PC-3 (cell line): ENCODE data around the gene KLHL14. TPM values are rescaled to one million over a fixed set of nuclear protein-coding genes. Genes with fewer than 3 reads are reported as not detected.

Source experiments
- ATAC-seq: fragments of 200-7000 bp; cut with Tn5 transposase; 2 replicates; pipeline ENCODE4 v1.9.1; 2020; ENCODE audit warnings: mild to moderate bottlenecking, moderate library complexity
- BruUV-seq: library from RNA; stranded (reverse); fragments of 400-500 nt; replicated peaks from 2 replicates; lab custom pipeline; 2021; lab: Mats Ljungman, UMichigan
- CTCF ChIA-PET: fragments of 300-600 bp; sonication (Branson Sonifier 250); formaldehyde crosslinking; loops from one replicate; lab custom pipeline; 2022; ENCODE audit warnings: antibody characterized with exemption; lab: Charles Lee
- POLR2A ChIA-PET: fragments of 300-600 bp; sonication (Branson Sonifier 250); formaldehyde crosslinking; loops from one replicate; lab custom pipeline; 2022; ENCODE audit warnings: antibody characterized with exemption; ENCODE audit not compliant: unreplicated experiment; lab: Charles Lee
- DNase-seq: peaks from one replicate; pipeline ENCODE4 v3.0.0-alpha.2; 2015
- H2AFZ ChIP-seq: fragments of 300-600 bp; sonication (generic); 2 replicates; pipeline ENCODE4 v1.6.0; 2016; ENCODE audit warnings: antibody characterized with exemption, low read length
- H3F3A ChIP-seq: fragments of 300-600 bp; sonication (generic); one replicate; pipeline ENCODE4 v1.6.0; 2017; ENCODE audit warnings: antibody characterized with exemption, low read length, control low read depth, mild to moderate bottlenecking; ENCODE audit not compliant: unreplicated experiment
- H3K27ac ChIP-seq: fragments of 300-600 bp; sonication (generic); 2 replicates; pipeline ENCODE4 v1.5.1; 2016; ENCODE audit warnings: mild to moderate bottlenecking, low read length
- H3K27me3 ChIP-seq: fragments of 300-600 bp; sonication (generic); 2 replicates; pipeline ENCODE4 v1.6.1; 2016; ENCODE audit warnings: low read length, mixed read lengths
- H3K36me3 ChIP-seq: fragments of 300-600 bp; sonication (generic); 2 replicates; pipeline ENCODE4 v1.6.1; 2016; ENCODE audit warnings: low read depth, mixed run types, low read length, mixed read lengths
- H3K4me1 ChIP-seq: fragments of 300-600 bp; sonication (generic); 2 replicates; pipeline ENCODE4 v1.5.1; 2016; ENCODE audit warnings: low read length; ENCODE audit not compliant: insufficient read depth
- H3K4me2 ChIP-seq: fragments of 300-600 bp; sonication (generic); 2 replicates; pipeline ENCODE4 v1.6.0; 2016; ENCODE audit warnings: low read length
- H3K4me3 ChIP-seq: fragments of 300-600 bp; sonication (generic); 2 replicates; pipeline ENCODE4 v1.5.1; 2016; ENCODE audit warnings: mild to moderate bottlenecking, low read length, mixed read lengths
- H3K79me2 ChIP-seq: fragments of 300-600 bp; sonication (generic); 2 replicates; pipeline ENCODE4 v1.6.1; 2017; ENCODE audit warnings: low read length, mixed read lengths
- H3K9ac ChIP-seq: fragments of 300-600 bp; sonication (generic); 2 replicates; pipeline ENCODE4 v1.6.0; 2016; ENCODE audit warnings: mild to moderate bottlenecking, low read length
- H3K9me2 ChIP-seq: fragments of 300-600 bp; sonication (generic); replicated peaks from 2 replicates; pipeline ENCODE4 v1.6.1; 2016; ENCODE audit warnings: mixed run types, low read length, mixed read lengths
- H3K9me3 ChIP-seq: fragments of 300-600 bp; sonication (generic); 2 replicates; pipeline ENCODE4 v1.6.1; 2016; ENCODE audit warnings: low read length, mixed read lengths
- H4K20me1 ChIP-seq: fragments of 300-600 bp; sonication (generic); 2 replicates; pipeline ENCODE4 v1.6.1; 2016; ENCODE audit warnings: low read length, mixed read lengths
- EZH2 ChIP-seq: fragments of 300-600 bp; sonication (generic); IDR thresholded peaks from one replicate; pipeline ENCODE4 v1.6.1; 2017; ENCODE audit warnings: antibody characterized with exemption, mild to moderate bottlenecking, low read length; ENCODE audit not compliant: unreplicated experiment
- EZH2phosphoT487 ChIP-seq: fragments of 300-600 bp; sonication (generic); IDR thresholded peaks from 2 replicates; pipeline ENCODE4 v1.6.1; 2018; ENCODE audit warnings: mild to moderate bottlenecking, antibody characterized with exemption, low read length, borderline replicate concordance
- intact Hi-C: fragments of 100-400 bp; cut with micrococcal nuclease; formaldehyde crosslinking; loops from 2 replicates; pipeline ENCODE4 v1.9.0; 2023
- total RNA-seq: library from RNA; depleted of rRNA; stranded (reverse); fragments of >200 nt; gene quantifications from 2 replicates; pipeline ENCODE4 v1.2.3, GENCODE V29; 2014
- TF ChIP-seq, protein P1 (sequence below): fragments of 300-600 bp; sonication (generic); conservative IDR thresholded peaks from 2 replicates; pipeline ENCODE4 v1.5.1; 2017; ENCODE audit warnings: antibody characterized with exemption, low read depth, mild to moderate bottlenecking, low read length

KLHL14 gene
- total RNA-seq, 1 experiment from 2014 or later: not detected

DNA sequence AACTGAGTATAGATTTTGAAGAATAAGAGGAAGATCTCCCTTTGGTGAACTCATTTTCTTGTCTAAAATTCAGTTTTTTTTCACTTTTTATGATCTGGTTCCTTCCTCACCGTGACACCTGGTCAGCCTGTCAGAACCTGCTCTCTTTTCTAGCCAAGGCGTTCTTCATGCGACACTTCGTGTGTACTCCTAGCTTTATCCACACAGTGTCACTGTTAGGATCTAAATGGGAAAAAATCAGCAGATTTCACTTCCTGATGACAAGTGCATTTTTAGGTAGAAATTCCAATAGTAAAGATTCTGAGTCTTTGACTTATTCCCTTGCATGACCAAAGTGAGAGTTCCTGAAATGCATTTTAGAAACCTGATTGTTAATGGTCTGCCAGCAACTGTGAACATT is 89.8 kb downstream of the KLHL14 start:
- POLR2A ChIA-PET: no interaction called here
- H3K9ac ChIP-seq: no peak overlapping the region
- H3K27me3 ChIP-seq: no peaks in the 10 kb centered on the region
- no TSS peak for BruUV-seq
- no peaks in the 10 kb centered on the region for H3K79me2 ChIP-seq
- DNase-seq (peak; percentile 2), ATAC-seq (no peak)
- H4K20me1 ChIP-seq: no peaks in the 10 kb centered on the region
- H3K9me3 ChIP-seq: no peaks in the 10 kb centered on the region
- H3K36me3 ChIP-seq: no peaks in the 10 kb centered on the region
- TF ChIP-seq EZH2phosphoT487 (no peak), EZH2 (no peak)
- TF ChIP-seq, protein P1, sequence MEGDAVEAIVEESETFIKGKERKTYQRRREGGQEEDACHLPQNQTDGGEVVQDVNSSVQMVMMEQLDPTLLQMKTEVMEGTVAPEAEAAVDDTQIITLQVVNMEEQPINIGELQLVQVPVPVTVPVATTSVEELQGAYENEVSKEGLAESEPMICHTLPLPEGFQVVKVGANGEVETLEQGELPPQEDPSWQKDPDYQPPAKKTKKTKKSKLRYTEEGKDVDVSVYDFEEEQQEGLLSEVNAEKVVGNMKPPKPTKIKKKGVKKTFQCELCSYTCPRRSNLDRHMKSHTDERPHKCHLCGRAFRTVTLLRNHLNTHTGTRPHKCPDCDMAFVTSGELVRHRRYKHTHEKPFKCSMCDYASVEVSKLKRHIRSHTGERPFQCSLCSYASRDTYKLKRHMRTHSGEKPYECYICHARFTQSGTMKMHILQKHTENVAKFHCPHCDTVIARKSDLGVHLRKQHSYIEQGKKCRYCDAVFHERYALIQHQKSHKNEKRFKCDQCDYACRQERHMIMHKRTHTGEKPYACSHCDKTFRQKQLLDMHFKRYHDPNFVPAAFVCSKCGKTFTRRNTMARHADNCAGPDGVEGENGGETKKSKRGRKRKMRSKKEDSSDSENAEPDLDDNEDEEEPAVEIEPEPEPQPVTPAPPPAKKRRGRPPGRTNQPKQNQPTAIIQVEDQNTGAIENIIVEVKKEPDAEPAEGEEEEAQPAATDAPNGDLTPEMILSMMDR: no peak
- H2AFZ ChIP-seq: no peak overlapping the region
- CTCF ChIA-PET: no interaction called here
- H3K9me2 ChIP-seq: no peaks in the 10 kb centered on the region
- intact Hi-C loops: no loop called here
- H3F3A ChIP-seq: no peaks in the 10 kb centered on the region
- H3K4me2 ChIP-seq: no peak overlapping the region
- H3K27ac ChIP-seq: no peak overlapping the region
- no peaks in the 10 kb centered on the region for H3K4me1 ChIP-seq
- H3K4me3 ChIP-seq: no peak overlapping the region

DNA sequence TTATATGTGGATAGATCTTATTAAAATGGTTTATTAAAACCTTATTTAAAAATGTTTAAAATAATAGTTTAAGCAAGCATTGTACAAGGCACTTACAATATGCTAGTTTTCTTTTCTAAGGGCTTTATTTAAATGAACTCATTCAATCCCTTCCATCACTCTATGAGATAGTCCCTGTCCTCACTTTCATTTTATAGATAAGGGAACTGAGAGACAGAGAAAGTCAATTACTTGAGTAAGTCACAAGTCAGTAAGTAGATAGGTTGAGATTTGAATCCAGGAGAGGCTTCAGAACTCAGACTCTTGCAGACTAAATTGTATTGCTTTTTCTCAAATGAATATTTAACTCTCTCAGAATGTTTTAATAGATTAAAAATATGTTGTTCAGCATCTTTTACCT is 95.2 kb downstream of the KLHL14 start:
- no peaks in the 10 kb centered on the region for H3K9me2 ChIP-seq
- BruUV-seq: no TSS peak
- H3K79me2 ChIP-seq: no peaks in the 10 kb centered on the region
- H4K20me1 ChIP-seq: no peaks in the 10 kb centered on the region
- TF ChIP-seq EZH2: no peak
- ATAC-seq (no peak), DNase-seq (no peak)
- H2AFZ ChIP-seq: no peak overlapping the region
- intact Hi-C loops: no loop called here
- H3F3A ChIP-seq: no peaks in the 10 kb centered on the region
- ChIA-PET CTCF (no interaction called here), POLR2A (no interaction called here)
- H3K4me2 ChIP-seq: no peak overlapping the region
- H3K9me3 ChIP-seq: no peaks in the 10 kb centered on the region
- H3K27me3 ChIP-seq: no peaks in the 10 kb centered on the region
- no peaks in the 10 kb centered on the region for H3K4me1 ChIP-seq
- H3K9ac ChIP-seq: no peak overlapping the region
- H3K36me3 ChIP-seq: no peaks in the 10 kb centered on the region
- H3K4me3 ChIP-seq: no peak overlapping the region
- H3K27ac ChIP-seq: no peak overlapping the region

DNA sequence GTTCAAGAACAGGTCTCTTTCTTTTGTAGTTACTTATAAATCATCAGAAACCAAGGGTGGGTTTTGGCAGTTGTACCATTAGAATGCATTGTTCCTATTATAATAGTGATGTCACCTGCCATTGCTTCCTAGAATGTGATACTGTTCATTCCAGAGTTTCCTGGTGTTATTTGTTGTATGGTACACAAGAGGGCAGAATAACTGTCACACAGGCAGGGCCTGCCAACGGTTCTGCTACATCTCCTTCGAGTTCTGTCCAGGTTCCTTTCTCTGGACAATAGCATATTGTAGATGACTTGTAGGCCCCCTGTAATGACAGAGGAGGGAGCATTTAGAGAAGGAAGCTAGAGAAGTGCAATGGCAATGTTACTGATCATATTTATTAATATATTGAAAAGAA is 98.3 kb downstream of the KLHL14 start:
- CTCF ChIA-PET: no interaction called here
- Histone ChIP-seq H3F3A (no peaks in the 10 kb centered on the region), H3K4me3 (no peak overlapping the region), H2AFZ (no peak overlapping the region), H3K27me3 (no peaks in the 10 kb centered on the region), H4K20me1 (no peaks in the 10 kb centered on the region), H3K27ac (no peak overlapping the region), H3K79me2 (no peaks in the 10 kb centered on the region), H3K9ac (no peak overlapping the region), H3K4me1 (no peaks in the 10 kb centered on the region), H3K9me3 (no peaks in the 10 kb centered on the region), H3K36me3 (no peaks in the 10 kb centered on the region), H3K4me2 (no peak overlapping the region), H3K9me2 (no peaks in the 10 kb centered on the region)
- no peak for ATAC-seq
- intact Hi-C loops: no loop called here
- no TSS peak for BruUV-seq
- POLR2A ChIA-PET: no interaction called here
- TF ChIP-seq EZH2phosphoT487 (no peak), EZH2 (no peak)
- TF ChIP-seq, protein P1: peak; percentile 37; the same call in 1 of the 2 replicates
- peak; percentile 17 for DNase-seq
